HuH-7.5 (cell line): Measurements from ENCODE around the gene ARNT2.

Experiments used
- DNase-seq: peaks from one replicate; pipeline ENCODE4 v3.0.0; 2011; ENCODE audit warnings: low spot score

ARNT2 gene

DNA sequence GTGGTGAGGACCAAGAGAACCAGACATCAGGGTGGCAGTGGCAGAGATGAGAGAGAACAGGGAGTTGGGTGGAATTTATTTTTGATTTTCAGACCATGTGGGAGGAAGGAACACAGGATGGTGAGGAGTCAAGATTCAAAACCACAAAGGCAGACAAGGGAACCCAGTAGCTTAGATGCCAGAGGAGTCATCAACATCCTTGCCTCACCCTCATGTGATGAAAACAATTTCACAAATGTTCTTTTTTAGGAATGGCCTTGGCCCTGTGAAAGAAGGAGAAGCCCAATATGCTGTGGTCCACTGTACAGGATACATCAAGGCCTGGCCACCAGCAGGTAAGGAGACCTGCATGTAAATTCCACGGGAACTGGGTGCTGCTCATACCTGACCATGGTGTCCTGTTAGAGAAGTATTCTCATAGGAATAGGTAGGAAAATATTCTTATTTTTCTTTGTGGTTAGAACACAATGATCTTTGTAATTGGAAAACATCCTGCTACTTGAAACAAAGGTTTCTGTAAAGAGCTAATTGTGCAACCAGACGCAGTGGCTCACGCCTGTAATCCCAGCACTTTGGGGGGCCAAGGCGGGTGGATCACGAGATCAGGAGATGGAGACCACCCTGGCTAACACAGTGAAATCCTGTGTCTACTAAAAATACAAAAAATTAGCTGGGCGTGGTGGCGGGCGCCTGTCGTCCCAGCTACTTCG lies 110.0 kb downstream of the ARNT2 start:
- no peak for DNase-seq

DNA sequence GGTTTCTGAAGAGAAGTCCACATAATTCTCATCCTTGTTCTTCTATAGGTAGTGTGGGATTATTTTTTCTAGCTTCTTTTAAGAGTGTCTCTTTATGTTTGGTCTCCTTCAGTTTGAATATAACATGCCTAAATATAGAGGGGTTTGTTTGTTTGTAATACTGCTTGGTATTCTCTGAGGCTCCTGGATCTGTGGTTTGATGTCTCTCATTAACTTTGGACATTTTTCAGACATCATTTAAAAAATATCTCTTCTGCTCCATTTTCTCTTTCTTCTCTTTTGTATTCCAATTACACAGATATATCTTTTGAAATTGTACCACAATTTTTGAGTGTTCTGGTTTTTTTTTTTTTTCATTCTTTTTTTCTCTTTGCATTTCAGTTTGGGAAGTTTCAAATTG lies 113.1 kb downstream of the ARNT2 start:
- DNase-seq: no peak

DNA sequence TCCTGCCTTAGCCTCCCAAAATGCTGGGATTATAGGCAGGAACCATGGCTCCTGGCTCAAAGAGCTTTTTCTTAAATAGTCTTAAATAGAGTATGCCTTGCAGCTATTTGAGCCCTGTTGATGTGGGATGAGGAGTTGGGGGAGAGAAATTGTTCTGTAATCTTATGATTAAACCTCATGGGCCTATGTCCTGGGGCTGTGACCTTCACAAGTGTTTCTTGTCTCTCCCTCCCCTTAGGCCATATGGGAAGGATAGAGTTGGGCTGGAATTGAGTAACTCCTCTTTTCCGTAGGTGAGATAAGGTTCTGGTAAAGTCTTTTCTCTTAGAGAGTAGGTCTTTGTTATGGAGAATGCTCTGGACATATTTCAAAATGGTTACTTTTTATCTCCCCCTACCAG lies 114.3 kb downstream of the ARNT2 start:
- no peak for DNase-seq

DNA sequence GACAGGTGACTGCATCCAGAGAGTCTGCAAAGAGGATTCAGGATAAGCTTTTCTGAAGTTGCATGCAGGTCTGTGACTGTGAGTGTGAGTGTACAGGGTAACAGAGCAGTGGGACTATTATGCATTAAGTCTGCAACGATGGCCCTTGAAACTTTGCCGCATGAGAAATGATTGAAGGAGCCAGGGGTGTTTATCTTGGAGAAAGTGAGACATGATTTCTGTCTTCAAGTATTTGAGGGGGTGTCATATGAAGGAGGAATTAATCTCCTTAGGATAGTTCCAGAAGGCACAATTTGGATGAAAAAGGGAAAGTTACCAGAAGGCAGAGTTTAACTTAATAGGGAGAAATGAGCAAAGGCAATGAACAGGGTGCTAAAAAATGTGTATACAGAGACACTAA lies 119.6 kb downstream of the ARNT2 start:
- DNase-seq: no peak

DNA sequence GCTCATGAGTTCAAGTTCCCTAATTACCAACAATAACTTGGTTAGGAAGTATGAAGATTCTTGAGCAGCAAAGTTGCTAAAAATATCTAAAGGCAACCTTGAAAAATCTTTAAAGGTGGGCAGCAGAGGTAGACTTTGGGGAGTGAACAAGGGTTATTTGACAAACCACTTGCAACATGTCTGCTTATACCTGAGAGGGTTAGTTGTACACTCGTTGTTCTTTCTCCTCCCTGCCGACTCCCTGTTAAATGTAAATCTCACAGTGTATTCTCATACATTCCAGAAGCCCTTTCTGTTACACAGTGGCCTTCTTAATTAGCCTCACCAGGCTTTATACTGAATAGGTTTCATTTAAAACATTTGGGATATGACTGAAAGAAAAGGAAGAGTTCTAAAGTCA lies 121.7 kb downstream of the ARNT2 start:
- DNase-seq: no peak

DNA sequence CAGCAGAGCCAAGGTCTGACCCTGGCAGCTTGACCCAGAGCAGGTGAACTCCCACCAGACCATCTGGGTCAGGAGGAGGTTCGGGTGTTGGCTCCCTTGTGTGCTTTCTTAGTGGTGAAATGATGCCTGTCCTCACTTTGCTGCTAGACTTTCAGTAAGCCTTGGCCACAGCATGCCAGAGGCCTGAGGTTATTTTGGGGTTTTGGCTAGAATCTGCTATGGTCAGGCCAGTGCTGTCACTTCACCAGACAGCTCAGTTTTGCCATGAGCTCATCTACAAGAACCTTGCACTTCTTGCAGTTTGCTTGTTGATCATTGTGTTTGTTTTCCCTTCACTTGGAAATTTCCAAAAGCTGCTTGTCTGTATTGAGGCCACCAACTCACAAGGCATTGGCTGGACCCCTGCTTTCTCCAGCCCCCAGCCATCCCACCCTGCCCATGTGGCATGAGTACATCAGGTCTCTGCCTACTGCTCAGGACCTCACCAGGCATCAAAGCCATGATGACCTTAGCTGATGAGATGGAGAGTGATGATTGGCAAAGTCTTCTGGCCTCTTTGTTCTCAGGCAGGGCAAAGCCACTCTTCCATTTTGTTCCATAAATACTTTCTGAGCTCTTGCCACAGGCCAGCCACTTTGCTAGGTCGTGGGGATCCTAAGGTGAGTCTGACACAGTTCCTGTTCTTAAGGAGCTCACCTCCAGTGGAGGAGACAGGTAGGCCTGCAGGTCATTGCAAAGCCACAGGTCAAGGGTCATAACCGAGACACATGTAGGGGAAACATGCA lies 122.6 kb downstream of the ARNT2 start:
- DNase-seq: no peak

DNA sequence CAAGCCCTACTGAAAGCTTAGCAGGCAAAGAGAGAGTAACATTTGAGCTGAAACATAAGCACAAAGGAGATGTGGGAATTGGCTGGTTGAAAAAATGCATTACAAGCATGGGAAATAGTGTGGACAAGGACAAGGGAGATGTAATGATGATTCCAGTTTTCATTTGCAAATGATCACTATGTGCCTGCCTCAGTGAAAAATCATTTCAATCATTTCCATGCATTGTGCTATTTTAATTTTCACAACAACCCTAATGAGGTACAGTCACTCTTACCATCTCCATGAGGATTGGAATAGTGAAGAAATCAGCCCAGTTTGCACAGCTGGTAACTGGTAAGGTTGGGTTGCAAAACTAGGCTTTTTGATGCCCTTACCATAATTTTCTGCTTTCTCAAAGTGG lies 123.2 kb downstream of the ARNT2 start:
- DNase-seq: no peak

DNA sequence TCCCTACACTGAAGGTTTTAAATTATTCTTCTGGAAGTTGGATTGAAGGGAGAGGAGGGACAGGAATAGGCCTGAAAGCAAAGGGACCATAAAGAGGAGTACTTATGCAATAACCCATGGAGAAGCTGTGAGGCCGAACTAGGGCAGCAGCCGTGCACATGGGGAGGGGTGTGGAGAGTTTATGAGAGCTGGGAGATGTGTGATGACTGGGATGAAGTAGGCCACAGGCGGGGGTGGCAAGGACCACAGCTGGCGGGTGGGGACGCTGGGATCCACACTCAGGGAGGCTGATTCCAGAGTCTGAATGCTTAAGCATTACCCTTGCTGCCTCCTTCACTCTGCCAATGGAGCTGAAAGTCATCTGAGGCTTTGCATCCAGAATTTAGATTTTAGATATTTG lies 123.8 kb downstream of the ARNT2 start:
- DNase-seq: no peak

DNA sequence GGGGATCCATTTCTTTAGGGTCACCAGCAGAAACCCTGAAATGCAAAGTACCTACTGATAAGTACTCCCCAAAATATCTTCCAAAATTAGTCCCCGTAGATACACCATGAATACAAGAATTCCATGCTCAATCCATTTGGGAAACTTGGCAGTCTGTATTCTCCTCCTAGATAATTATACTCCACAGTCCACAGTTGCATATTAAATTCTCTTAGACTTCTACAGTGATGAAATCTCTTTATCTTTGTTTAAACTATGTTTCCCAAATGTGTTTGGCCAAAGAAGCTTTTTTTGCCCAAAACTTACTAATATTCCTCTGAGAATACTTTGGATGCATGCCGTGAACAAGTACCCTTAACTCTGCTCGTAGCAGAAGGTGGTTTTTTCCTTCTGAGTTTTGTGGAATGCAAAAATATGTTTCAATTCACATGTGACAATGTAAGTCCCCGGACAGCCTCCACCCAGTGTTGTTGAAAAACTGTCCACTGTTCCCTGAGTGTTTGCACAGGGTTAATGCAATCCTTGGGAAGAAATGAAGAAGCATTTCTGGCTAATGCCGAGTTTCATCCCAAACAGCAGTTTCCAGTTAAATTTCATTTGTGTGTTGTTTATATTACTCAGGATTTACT lies 126.7 kb downstream of the ARNT2 start:
- DNase-seq: no peak

DNA sequence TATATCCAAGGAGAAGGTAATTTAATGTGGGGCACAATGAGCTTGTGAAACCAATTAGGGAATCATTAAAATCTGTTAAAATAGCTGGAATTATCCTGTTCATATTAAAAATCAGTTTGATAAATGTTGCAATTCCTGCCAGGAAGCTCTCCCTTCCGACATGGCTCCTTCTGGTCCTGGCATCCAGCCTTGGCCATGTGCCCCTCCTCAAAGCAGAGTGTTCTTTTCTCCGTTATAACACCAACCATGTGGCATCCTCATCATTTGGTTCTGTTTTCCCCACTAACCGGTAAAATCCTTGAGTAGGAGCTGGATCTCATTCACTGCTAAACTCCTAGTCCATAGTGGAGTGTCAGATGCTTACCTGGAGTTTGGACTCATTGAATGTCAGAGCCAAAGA lies 127.2 kb downstream of the ARNT2 start:
- DNase-seq: no peak

DNA sequence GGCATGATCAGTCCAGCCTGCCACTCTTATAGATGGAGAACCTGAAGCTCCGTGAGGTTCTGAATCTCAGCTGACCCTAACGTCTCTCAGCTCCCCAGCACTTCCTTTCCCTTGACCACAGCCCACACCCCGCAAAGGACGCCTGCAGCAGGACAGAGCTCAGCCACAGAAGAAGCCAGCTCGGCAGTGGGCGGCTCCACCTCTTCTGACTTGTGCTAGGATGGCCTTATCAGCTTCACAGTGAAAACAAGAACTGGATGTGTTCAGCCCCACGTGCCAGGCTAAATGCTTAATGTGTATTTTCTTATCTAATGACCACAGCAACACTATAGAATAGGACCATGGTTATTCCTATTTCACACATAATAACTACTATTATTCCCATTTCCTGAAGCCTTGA lies 127.6 kb downstream of the ARNT2 start:
- DNase-seq: no peak

DNA sequence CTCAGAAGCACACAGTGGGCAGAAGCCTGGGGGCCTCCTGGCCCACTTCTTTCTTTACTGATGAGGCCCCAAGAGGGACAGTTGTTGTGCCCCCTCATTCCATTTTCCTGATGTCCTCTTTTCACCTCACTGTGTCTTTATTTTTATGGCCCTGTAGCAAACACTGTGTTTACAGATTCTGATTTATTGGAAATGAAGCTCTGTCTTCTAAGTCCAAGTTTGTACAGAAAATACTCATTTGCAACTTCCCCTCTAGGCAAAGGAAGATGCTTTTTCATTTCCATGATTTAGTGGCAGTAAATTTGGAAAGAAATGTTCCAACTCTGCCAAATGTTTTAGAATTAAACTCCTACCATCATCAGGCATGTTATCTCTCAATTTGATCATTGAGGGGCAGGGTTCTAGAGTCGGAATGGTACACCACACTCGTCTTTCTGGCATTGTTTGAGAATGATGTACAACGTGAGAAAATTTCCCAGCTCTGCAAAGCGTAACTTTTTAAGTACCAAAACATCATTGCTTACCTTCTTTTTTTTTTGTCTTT lies 129.7 kb downstream of the ARNT2 start:
- no peak for DNase-seq

DNA sequence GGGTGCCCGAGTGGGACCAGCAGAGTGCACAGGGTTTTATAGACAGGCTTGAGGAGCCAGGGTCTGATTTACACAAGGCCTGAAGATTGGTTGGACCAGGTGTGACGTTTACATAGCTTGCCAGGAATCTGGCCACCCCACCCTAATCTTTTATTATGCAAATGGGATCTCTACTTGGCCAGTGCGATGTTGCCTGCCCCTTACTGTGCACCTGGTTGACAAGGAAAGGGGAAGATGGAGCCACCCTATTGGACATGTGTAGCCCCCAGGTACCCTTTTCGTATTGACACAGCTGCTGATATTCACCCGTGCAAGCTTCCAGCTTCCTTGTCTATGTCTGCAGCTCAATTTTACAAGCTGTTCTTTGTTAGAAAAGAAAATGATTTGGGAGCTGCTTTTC lies 132.0 kb downstream of the ARNT2 start:
- DNase-seq: no peak

DNA sequence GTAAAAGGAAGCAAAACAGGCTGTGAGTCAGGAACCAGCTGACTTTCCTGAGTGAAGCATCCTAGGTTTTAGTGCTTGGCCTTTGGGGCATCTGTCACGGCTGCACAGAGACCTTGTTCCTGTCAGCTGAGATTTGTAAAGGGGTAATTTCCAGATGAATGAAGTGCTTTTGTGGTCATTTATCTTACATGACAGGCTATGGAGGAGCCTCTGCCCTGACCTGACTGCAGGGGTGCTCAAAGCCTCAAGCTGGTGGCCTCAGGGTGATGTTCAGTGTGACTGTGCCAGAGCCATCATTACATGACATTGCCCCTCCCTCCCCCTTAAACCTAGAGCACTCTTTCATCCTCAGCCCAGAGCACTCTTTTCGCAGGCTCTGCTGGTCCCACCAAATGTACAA lies 132.5 kb downstream of the ARNT2 start:
- no peak for DNase-seq

DNA sequence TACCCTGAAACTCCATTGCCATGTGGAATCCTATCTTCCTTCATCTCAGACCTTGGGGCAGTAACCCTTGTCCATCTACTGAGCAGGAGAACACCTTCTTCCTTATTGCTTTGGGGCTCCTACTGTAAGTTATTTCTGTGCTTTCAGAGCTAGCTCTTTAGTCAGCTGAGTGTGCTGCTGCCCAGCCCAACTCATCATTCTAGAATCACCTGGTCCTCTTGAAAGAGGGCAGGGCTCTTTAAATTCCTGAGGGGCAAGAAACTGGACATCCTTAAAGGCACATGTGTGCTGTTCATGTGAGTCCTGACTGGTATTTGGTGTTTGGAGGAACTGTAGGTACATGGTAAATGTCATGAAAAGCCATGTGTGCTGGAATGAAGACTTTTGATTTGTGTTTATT lies 140.9 kb downstream of the ARNT2 start:
- DNase-seq: no peak

DNA sequence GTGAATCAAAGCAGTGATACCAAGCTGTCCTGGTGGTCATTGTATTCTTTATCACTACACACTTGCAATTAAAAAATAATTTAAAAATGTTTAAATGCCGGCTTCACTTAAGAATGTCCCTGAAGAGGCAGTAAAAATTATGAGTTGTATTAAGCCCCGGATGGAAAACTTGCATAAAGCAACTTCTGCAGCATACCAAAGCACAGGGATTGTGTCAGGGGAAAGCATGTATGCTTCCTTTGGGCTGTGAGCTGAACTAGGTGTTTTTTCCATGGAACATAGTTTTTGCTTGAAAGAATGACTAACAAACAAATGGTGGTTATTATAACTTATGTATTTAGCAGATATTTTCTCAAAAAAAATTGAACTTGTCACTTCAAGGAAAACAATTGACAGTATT lies 143.1 kb downstream of the ARNT2 start:
- no peak for DNase-seq

DNA sequence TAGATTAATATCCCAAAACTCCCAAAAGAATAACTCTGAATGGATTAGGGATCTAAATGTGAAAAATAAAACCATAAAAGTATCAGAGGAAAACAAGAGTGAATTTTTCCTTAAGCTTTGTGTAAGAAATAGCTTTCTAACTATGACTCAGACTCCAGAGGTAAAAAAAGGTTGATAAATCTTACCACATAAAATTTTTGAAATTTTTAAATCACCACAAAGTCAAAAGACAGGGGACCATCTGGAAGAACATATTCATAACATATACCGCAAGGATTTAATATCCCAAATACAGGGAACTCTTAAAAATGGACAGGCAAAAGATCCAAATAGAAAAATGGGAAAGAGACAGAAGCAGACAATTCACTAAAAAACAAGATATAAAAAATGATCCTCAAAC lies 145.0 kb downstream of the ARNT2 start:
- no peak for DNase-seq

DNA sequence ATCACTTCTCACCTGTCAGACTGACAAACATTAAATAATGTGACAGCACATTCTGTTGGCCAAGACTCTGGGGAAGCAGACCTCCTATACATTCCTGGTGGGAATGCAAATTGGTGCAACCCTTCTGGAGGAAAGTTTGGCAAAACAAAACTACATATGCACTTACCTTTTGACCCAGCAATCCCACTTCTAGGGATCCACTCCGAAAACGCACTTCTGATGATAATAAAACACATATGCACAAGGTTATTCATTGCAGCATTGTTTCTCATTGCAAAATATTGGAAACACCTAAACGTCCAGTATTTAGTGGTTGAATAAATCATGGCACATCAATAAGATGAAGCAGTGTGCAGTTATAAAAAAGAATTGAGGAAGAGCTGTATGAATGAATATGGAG lies 145.5 kb downstream of the ARNT2 start:
- DNase-seq: no peak

DNA sequence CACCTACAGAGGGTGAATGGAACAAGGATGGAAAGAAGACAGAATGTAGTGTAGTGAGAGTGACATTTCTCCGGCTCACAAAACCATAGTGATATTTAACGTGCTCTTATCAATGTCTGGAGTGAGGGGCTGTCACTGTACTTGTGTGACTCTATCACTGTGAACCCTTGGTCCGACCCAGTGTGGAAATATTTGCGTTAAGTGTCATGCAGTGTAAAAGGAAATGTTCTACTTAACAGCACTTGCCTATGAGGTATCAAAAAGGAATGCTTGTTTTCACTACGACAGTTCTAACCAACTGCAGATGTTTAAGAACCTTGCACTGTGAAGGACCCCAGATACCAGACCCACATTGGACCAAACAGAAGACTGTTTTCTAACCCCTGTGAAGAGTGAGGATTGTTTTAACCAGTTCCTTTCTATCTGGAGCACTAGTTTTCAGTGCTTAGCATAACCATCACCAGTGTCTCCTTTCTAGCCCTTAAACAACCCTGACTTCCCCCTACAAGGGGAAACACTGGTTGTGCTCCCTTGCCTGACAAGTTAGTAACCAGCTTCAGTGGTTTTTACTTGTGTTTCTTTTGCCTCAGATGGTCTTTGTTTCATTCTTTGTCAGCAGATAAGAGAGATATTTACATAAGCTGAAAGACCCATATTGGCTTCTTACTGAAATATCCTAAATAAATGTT lies 146.2 kb downstream of the ARNT2 start:
- DNase-seq: no peak

DNA sequence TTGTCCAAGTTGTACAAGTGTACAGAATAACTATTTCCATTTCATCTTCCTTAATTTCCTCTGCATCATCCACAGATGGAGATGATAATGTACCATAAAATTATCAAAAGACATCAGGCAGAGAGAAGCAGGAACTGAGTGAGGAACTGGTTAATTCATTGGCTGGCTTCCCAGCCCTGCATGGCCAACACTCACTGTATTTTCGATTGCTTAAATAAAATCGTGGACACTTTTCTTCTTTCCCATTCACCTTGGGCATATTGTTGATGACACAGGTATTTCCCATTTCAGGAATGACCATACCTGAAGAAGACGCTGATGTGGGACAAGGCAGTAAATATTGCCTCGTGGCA lies 146.7 kb downstream of the ARNT2 start:
- no peak for DNase-seq

DNA sequence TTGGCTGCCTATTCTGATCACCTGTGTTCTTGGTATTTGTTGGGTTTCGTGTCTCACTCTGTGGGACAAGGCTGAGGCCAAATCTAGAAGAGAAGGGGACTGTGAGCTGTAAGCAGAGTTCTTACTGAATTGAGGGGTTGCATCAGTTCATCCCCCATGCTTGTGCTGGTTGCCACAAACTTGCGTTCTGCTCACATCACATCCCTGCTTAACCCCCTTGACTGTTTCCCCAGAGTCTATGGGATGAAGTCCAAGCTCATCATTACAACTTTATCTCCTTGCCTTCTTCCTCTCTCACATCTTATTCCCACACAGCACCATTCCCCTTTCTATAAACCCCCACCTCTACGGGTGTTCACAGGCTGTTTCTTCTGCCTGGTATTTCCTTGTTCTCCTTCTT lies 147.2 kb downstream of the ARNT2 start:
- no peak for DNase-seq

DNA sequence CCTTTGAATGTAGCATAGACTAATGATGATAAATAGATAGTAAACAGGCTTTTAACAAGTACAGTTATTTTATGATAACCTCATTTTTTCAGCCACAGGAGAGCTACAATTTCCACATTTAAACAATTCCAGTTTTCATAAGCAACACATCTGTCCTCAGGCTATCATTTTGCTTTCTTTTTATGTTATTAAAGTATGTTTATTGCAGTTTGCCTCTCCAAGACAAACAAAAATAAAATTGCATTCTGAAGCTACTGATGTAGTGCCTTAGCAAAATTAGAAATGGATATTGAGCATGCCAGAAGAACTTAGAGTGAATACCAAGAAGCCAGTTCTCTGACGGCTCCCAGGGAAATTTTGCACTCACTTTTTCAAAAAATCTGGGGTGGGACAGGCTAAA lies 150.4 kb downstream of the ARNT2 start:
- DNase-seq: no peak
